ENCODE results near the gene BAZ2B. TPM values are rescaled to one million over a fixed set of nuclear protein-coding genes. Genes with fewer than 3 reads are reported as not detected.

The BAZ2B gene
- 10 to 100 TPM; 58.9 to 98.1 (median 72.5) TPM for total RNA-seq
- long read RNA-seq, donor 1, partial matches to known transcripts, result 4 of 17 reads
- long read RNA-seq, donor 1, other reads (novel, unspliced or antisense), result 13 of 17 reads
- long read RNA-seq, donor 2, full-length matches to known transcripts, result 1 of 10 reads
- long read RNA-seq, donor 2, partial matches to known transcripts, result 4 of 10 reads
- long read RNA-seq, donor 2, other reads (novel, unspliced or antisense), result 5 of 10 reads

GRCh38 chr2:159616286-159616701, at the start of gene BAZ2B:
BAZ2B (minus strand) TSS chr2:159616548; CDS start chr2:159478719, 137,829 bp downstream.
- TF ChIP-seq CTCF (IDR thresholded peaks at IDR 0.05), result no peak
- Histone ChIP-seq H3K4me1 (ENCODE audit: low read depth) (peaks cover 19% of the 10 kb centered on the region), H3K36me3 (ENCODE audit: low read depth) (no peaks in the 10 kb centered on the region), H3K9me3 (no peaks in the 10 kb centered on the region), H3K4me3 (peak within 1 kb of the TSS; percentile 54)
- peak in 1 of 3 donors; percentile 61 for DNase-seq
- ATAC-seq, result peak; percentile 59
- intact Hi-C loops (cut with DNase I, micrococcal nuclease), result loop anchor here in 1 of 2 donors (10.0 kb wide), 1 partner anchor 99 kb away; the partner anchor contains the start of gene MARCHF7

- DNase-seq (no peak), ATAC-seq (no peak)
- no peaks in the 10 kb centered on the region for H3K9me3 ChIP-seq
- intact Hi-C loops (cut with DNase I, micrococcal nuclease), result no loop called here
- no peak for TF ChIP-seq CTCF (IDR thresholded peaks at IDR 0.05)
- no peaks in the 10 kb centered on the region for H3K4me1 ChIP-seq (ENCODE audit: low read depth)
- H3K4me3 ChIP-seq, result no peak overlapping the region
- H3K36me3 ChIP-seq (ENCODE audit: low read depth), result no peaks in the 10 kb centered on the region
Observed at GRCh38 chr2:159661286-159661685, 44.9 kb upstream of the BAZ2B start.

- DNase-seq (peak in 1 of 3 donors; percentile 7), ATAC-seq (no peak)
- intact Hi-C loops (cut with DNase I, micrococcal nuclease), result no loop called here
- Histone ChIP-seq H3K9me3 (no peaks in the 10 kb centered on the region), H3K4me1 (ENCODE audit: low read depth) (no peaks in the 10 kb centered on the region), H3K4me3 (no peak overlapping the region), H3K36me3 (ENCODE audit: low read depth) (no peaks in the 10 kb centered on the region)
- TF ChIP-seq CTCF (IDR thresholded peaks at IDR 0.05), result no peak
Observed at GRCh38 chr2:159658881-159659873, 42.8 kb upstream of the BAZ2B start.

- Histone ChIP-seq H3K4me1 (ENCODE audit: low read depth) (no peaks in the 10 kb centered on the region), H3K36me3 (ENCODE audit: low read depth) (no peaks in the 10 kb centered on the region), H3K4me3 (no peak overlapping the region), H3K9me3 (no peaks in the 10 kb centered on the region)
- intact Hi-C loops (cut with DNase I, micrococcal nuclease), result no loop called here
- ATAC-seq, result no peak
- no peak for TF ChIP-seq CTCF (IDR thresholded peaks at IDR 0.05)
- no peak for DNase-seq
Observed at GRCh38 chr2:159653962-159654361, 37.6 kb upstream of the BAZ2B start.

GRCh38 chr2:159651884-159652283, 35.5 kb upstream of the BAZ2B start:
- H3K4me1 ChIP-seq (ENCODE audit: low read depth), result no peaks in the 10 kb centered on the region
- no peak for TF ChIP-seq CTCF (IDR thresholded peaks at IDR 0.05)
- intact Hi-C loops (cut with DNase I, micrococcal nuclease), result no loop called here
- H3K36me3 ChIP-seq (ENCODE audit: low read depth), result no peaks in the 10 kb centered on the region
- DNase-seq (no peak), ATAC-seq (no peak)
- no peaks in the 10 kb centered on the region for H3K9me3 ChIP-seq
- no peak overlapping the region for H3K4me3 ChIP-seq
